HepG2 (cell line): ENCODE measurements around the gene PTGDR2. TPM values are rescaled to one million over a fixed set of nuclear protein-coding genes. Genes with fewer than 3 reads are reported as not detected.

ENCODE experiments used
- ATAC-seq: fragments of 200-7000 bp; cut with Tn5 transposase; 3 replicates; pipeline ENCODE4 v1.9.1; 2020; ENCODE audit warnings: mild to moderate bottlenecking, moderate library complexity
- BruUV-seq: library from RNA; stranded (reverse); fragments of 400-500 nt; replicated peaks from 2 replicates; lab custom pipeline; 2021; lab: Mats Ljungman, UMichigan
- CTCF ChIA-PET: fragments of 300-600 bp; formaldehyde crosslinking; extraction: SDS; loops from one replicate; lab custom pipeline; 2021; ENCODE audit warnings: low total read pairs, inconsistent platforms, low intra/inter-chr PET ratio; lab: Yijun Ruan, JAX
- POLR2A ChIA-PET: fragments of 350-600 bp; sonication (Branson Sonifier 250); formaldehyde crosslinking; loops from one replicate; lab custom pipeline; 2020; ENCODE audit warnings: antibody characterized with exemption, inconsistent platforms; lab: Yijun Ruan, JAX
- DNase-seq: peaks from one replicate; pipeline ENCODE4 v3.0.0-alpha.2; 2015; ENCODE audit warnings: low spot score
- FAIRE-seq: peaks from 3 replicates; lab custom pipeline; 2011; peaks lifted over from hg19 to GRCh38; lab: Jason Lieb, UNC
- H2AFZ ChIP-seq: one replicate; pipeline ENCODE4 v1.6.1; 2011; ENCODE audit warnings: low read length, inconsistent platforms
- H3K27ac ChIP-seq: fragments of 300-600 bp; 3 replicates; pipeline ENCODE4 v1.8.0; 2011; ENCODE audit warnings: mixed run types, mild to moderate bottlenecking, mixed read lengths, low read length, inconsistent platforms; ENCODE audit not compliant: insufficient read depth; ENCODE audit errors: extremely low read length
- H3K27me3 ChIP-seq, 2 experiments: fragments of 200-600 bp in 1 of 2; 2 replicates in 1 of 2; 3 replicates in 1 of 2; pipeline versions ENCODE4 v1.6.0 to v1.8.0; 2011; ENCODE audit warnings: low read length in 2 of 2, mild to moderate bottlenecking in 2 of 2, moderate library complexity in 2 of 2, inconsistent platforms in 1 of 2; ENCODE audit not compliant: insufficient read depth in 2 of 2, control insufficient read depth in 1 of 2
- H3K36me3 ChIP-seq, 2 experiments: fragments of 200-600 bp in 1 of 2; replicated peaks in 1 of 2; 2 replicates in 1 of 2; 3 replicates in 1 of 2; pipeline versions ENCODE4 v1.5.1 to v1.8.0; 2011; ENCODE audit warnings: low read length in 2 of 2, inconsistent platforms in 1 of 2; ENCODE audit not compliant: insufficient read depth in 2 of 2, control insufficient read depth in 1 of 2
- H3K4me1 ChIP-seq: 2 replicates; pipeline ENCODE4 v1.5.1; 2012; ENCODE audit warnings: low read length, inconsistent platforms; ENCODE audit not compliant: insufficient read depth
- H3K4me2 ChIP-seq: 2 replicates; pipeline ENCODE4 v1.6.0; 2011; ENCODE audit warnings: low read depth, low read length, inconsistent platforms
- H3K4me3 ChIP-seq, 3 experiments: fragments of 200-600 bp in 1 of 3; sonication (generic), shearing (Covaris generic) in 1 of 3; replicated peaks in 1 of 3; 2 replicates each; pipeline ENCODE4 v1.5.1; 2011 to 2016; ENCODE audit warnings: low read length in 3 of 3, inconsistent platforms in 2 of 3, low read depth in 2 of 3, mild to moderate bottlenecking in 2 of 3, control low read depth in 1 of 3, mixed read lengths in 1 of 3; ENCODE audit not compliant: insufficient read depth in 1 of 3
- H3K79me2 ChIP-seq: one replicate; pipeline ENCODE4 v1.6.1; 2011; ENCODE audit warnings: low read length, inconsistent platforms; ENCODE audit not compliant: insufficient read depth
- H3K9ac ChIP-seq: 2 replicates; pipeline ENCODE4 v1.6.0; 2011; ENCODE audit warnings: mild to moderate bottlenecking, low read depth, low read length, inconsistent platforms; ENCODE audit not compliant: insufficient read depth
- H3K9me3 ChIP-seq: 2 replicates; pipeline ENCODE4 v1.5.1; 2012; ENCODE audit warnings: mild to moderate bottlenecking, low read length
- H4K20me1 ChIP-seq: 2 replicates; pipeline ENCODE4 v1.6.0; 2011; ENCODE audit warnings: inconsistent platforms, mild to moderate bottlenecking, low read length, moderate library complexity; ENCODE audit not compliant: insufficient read depth
- EP300 ChIP-seq, 3 experiments: sonication (generic) in 1 of 3; formaldehyde crosslinking in 1 of 3; IDR thresholded peaks; 2 replicates each; pipeline versions ENCODE4 v1.5.1 to v1.6.1; 2011 to 2020; ENCODE audit warnings: low read depth in 2 of 3, low read length in 2 of 3, borderline replicate concordance in 1 of 3, improper control_type of control experiment in 1 of 3, mild to moderate bottlenecking in 1 of 3, missing genetic modification reagents in 1 of 3, moderate library complexity in 1 of 3
- FOXA1 ChIP-seq, 2 experiments: fragments of 450-650 bp in 1 of 2; sonication (generic) in 1 of 2; formaldehyde crosslinking in 1 of 2; IDR thresholded peaks; 2 replicates each; pipeline versions ENCODE4 v1.4.0 to v1.6.1; 2016 to 2020; ENCODE audit warnings: missing genetic modification reagents in 1 of 2
- MEIS1 ChIP-seq: sonication (generic); formaldehyde crosslinking; IDR thresholded peaks from 2 replicates; pipeline ENCODE4 v1.9.0; 2021; ENCODE audit warnings: mild to moderate bottlenecking, missing genetic modification reagents, moderate library complexity, borderline replicate concordance
- POLR2AphosphoS5 ChIP-seq: IDR thresholded peaks from 2 replicates; pipeline ENCODE4 v1.6.1; 2012; ENCODE audit warnings: low read depth, low read length
- SNAPC2 ChIP-seq: sonication (generic); formaldehyde crosslinking; IDR thresholded peaks from 2 replicates; pipeline ENCODE4 v1.8.1; 2022; ENCODE audit warnings: mild to moderate bottlenecking, missing genetic modification reagents
- SRY ChIP-seq: sonication (generic); formaldehyde crosslinking; IDR thresholded peaks from 2 replicates; pipeline ENCODE4 v1.8.0; 2022; ENCODE audit warnings: mild to moderate bottlenecking, missing genetic modification reagents
- TBX2 ChIP-seq: sonication (generic); formaldehyde crosslinking; IDR thresholded peaks from 2 replicates; pipeline ENCODE4 v1.5.0; 2020; ENCODE audit warnings: missing genetic modification reagents, mild to moderate bottlenecking, borderline replicate concordance
- ZC3H13 ChIP-seq: sonication (generic); formaldehyde crosslinking; IDR thresholded peaks from 2 replicates; pipeline ENCODE4 v1.8.1; 2023; ENCODE audit warnings: mild to moderate bottlenecking, missing genetic modification reagents, moderate library complexity
- ZNF501 ChIP-seq: sonication (generic); formaldehyde crosslinking; IDR thresholded peaks from 2 replicates; pipeline ENCODE4 v1.5.1; 2020; ENCODE audit warnings: mild to moderate bottlenecking, moderate library complexity, missing genetic modification reagents
- ZNF816 ChIP-seq: sonication (generic); formaldehyde crosslinking; IDR thresholded peaks from 2 replicates; pipeline ENCODE4 v1.8.0; 2022; ENCODE audit warnings: missing genetic modification reagents, mild to moderate bottlenecking, borderline replicate concordance
- whole genome bisulfite sequencing: methylation state at CpG from one replicate; pipeline ENCODE4 v1.1.6; 2017; ENCODE audit warnings: low lambda C conversion rate; 5-methylcytosine and 5-hydroxymethylcytosine counted together
- in situ Hi-C: cut with HindIII; loops from 2 replicates; pipeline ENCODE4 v1.10.0; 2017; ENCODE audit warnings: low pct_unique_long_range_greater_than_20kb; ENCODE audit not compliant: extremely low pct_ligation_motif_present
- intact Hi-C: fragments of 100-400 bp; cut with micrococcal nuclease; formaldehyde crosslinking; loops from one replicate; pipeline ENCODE4 v1.10.0; 2022; ENCODE audit not compliant: unreplicated experiment
- polyA plus RNA-seq, 8 experiments: library from polyadenylated mRNA; depleted of rRNA in 3 of 8; stranded (reverse) in 7 of 8; unstranded in 1 of 8; fragments of >200 nt; fragmentation: Illumina TruSeq in 4 of 8; extraction: Trizol in 4 of 8; gene quantifications; 2 replicates each; pipeline versions ENCODE4 v1.2.1 to v1.2.3, GENCODE V29; 2011 to 2016; ENCODE audit warnings: low read depth in 4 of 8, missing spikeins in 1 of 8, mixed read lengths in 1 of 8; ENCODE audit not compliant: insufficient read depth in 1 of 8
- total RNA-seq, 5 experiments: library from RNA; depleted of rRNA; stranded (reverse); fragments of >200 nt; fragmentation: Illumina TruSeq; extraction: Trizol; gene quantifications; 2 replicates each; pipeline ENCODE4 v1.2.3, GENCODE V29; 2016; ENCODE audit warnings: low read depth in 1 of 5
- TF ChIP-seq, protein P1 (sequence below): sonication (generic); formaldehyde crosslinking; IDR thresholded peaks from 2 replicates; pipeline ENCODE4 v1.5.0; 2020; ENCODE audit warnings: mild to moderate bottlenecking, missing genetic modification reagents, borderline replicate concordance
- TF ChIP-seq, protein P2 (sequence below): sonication (generic); formaldehyde crosslinking; conservative IDR thresholded peaks from 2 replicates; pipeline ENCODE4 v1.4.0; 2020; ENCODE audit warnings: missing genetic modification reagents
- TF ChIP-seq, protein P3 (sequence below): sonication (generic); formaldehyde crosslinking; IDR thresholded peaks from 2 replicates; pipeline ENCODE4 v1.8.0; 2022; ENCODE audit warnings: mild to moderate bottlenecking, missing genetic modification reagents; ENCODE audit not compliant: insufficient replicate concordance

The PTGDR2 gene
- total and polyA plus RNA-seq, 2 of the 13 experiments (the other 11 are each of a cell fraction or from before 2014, with no cell fraction given), result 1.9 to 2.5 TPM

DNA sequence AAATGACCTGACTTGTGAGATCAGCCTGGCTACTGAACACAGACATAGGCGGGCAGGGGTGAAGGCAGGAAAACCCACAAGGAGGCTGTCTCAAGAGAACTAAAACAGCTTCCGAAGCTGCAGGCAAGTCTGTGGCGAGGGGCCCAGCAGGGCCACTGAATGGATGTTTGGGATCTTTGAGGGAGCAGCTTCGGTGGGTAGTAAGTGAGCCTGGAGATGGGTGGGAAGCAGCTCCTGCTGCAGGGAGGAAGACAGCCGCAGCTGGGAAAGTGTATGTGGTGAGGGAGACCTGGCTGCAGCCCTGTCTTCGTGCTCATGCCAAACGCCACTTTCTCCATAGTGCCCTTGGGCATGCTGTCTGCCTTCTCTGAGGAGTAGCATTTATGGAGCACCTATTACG lies 10.4 kb downstream of the PTGDR2 start (continued):
- TF ChIP-seq POLR2AphosphoS5 (no peak), SRY (0 out of 2 replicates have a peak, but pooled peaks have one; percentile 9)

DNA sequence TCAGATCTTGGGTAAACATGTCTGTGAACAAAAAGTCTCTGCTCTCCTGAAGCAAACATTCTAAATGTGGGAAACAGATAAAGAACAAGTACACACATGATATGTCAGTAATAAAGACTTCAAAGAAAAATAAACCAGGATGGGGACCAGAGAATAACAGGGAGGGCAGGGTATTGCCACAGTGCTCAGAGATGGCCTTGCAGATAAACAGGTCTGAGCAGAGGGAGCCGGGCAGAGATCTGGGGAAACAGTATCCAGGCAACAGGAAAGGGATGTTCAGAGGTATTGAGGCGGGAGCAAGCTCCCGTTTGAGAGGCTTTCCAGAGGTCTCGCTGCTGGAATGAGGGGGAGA lies 10.9 kb downstream of the PTGDR2 start:
- in situ Hi-C loops (no loop called here), intact Hi-C loops (loop anchor here (1.0 to 2.0 kb wide), 2 partner anchors 11 to 36 kb away; no protein-coding TSS in a partner anchor)
- peaks cover 13% of the 10 kb centered on the region; the same call in 1 of the 2 replicates for H4K20me1 ChIP-seq
- no TSS peak for BruUV-seq
- H3K27ac ChIP-seq, result peak overlapping the region; percentile 68
- H3K4me1 ChIP-seq, result peaks cover 41% of the 10 kb centered on the region
- ATAC-seq (peak; percentile 85), DNase-seq (peak; percentile 94), FAIRE-seq (peak; percentile 95)
- H3K4me3 ChIP-seq, result peak overlapping the region; percentile 80 to 97 (median 88); a peak in 5 of 6 replicates
- H3K36me3 ChIP-seq, result peaks cover 18 to 31% of the 10 kb centered on the region in 2 experiments
- POLR2A ChIA-PET, result interaction anchor here (1.0 to 3.0 kb wide), 2 partner anchors 9 to 11 kb away, joined by 3 to 26 read pairs; partner anchors contain the start of gene PTGDR2
- CTCF ChIA-PET, result no interaction called here
- H3K9me3 ChIP-seq, result no peaks in the 10 kb centered on the region
- H3K4me2 ChIP-seq, result peak overlapping the region; percentile 86
- 15% methylated on average over 4 of the region's 4 CpGs for WGBS
- no peaks in the 10 kb centered on the region; a peak in 1 of 5 replicates for H3K27me3 ChIP-seq
- H2AFZ ChIP-seq, result no peak overlapping the region
- peaks cover 50% of the 10 kb centered on the region for H3K79me2 ChIP-seq
- H3K9ac ChIP-seq, result 0 out of 2 replicates have a peak overlapping the region, but pooled peaks have one; percentile 86
- TF ChIP-seq, protein P1, sequence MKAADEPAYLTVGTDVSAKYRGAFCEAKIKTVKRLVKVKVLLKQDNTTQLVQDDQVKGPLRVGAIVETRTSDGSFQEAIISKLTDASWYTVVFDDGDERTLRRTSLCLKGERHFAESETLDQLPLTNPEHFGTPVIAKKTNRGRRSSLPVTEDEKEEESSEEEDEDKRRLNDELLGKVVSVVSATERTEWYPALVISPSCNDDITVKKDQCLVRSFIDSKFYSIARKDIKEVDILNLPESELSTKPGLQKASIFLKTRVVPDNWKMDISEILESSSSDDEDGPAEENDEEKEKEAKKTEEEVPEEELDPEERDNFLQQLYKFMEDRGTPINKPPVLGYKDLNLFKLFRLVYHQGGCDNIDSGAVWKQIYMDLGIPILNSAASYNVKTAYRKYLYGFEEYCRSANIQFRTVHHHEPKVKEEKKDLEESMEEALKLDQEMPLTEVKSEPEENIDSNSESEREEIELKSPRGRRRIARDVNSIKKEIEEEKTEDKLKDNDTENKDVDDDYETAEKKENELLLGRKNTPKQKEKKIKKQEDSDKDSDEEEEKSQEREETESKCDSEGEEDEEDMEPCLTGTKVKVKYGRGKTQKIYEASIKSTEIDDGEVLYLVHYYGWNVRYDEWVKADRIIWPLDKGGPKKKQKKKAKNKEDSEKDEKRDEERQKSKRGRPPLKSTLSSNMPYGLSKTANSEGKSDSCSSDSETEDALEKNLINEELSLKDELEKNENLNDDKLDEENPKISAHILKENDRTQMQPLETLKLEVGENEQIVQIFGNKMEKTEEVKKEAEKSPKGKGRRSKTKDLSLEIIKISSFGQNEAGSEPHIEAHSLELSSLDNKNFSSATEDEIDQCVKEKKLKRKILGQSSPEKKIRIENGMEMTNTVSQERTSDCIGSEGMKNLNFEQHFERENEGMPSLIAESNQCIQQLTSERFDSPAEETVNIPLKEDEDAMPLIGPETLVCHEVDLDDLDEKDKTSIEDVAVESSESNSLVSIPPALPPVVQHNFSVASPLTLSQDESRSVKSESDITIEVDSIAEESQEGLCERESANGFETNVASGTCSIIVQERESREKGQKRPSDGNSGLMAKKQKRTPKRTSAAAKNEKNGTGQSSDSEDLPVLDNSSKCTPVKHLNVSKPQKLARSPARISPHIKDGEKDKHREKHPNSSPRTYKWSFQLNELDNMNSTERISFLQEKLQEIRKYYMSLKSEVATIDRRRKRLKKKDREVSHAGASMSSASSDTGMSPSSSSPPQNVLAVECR (CRISPR knock-in tag), result peak; percentile 60
- TF ChIP-seq ZNF501 (CRISPR knock-in tag) (no peak), ZC3H13 (CRISPR knock-in tag) (0 out of 2 replicates have a peak, but pooled peaks have one; percentile 60), TBX2 (peak; percentile 95), SNAPC2 (CRISPR knock-in tag) (no peak), FOXA1 (IDR thresholded peaks at IDR 0.05) (peak; percentile 63; the same call in 1 of the 2 replicates), FOXA1 (CRISPR knock-in tag; IDR thresholded peaks at IDR 0.05) (peak; percentile 82), EP300 (IDR thresholded peaks at IDR 0.05; ENCODE audit: low read depth in 2 of 2, low read length in 2 of 2) (peak; percentile 50 to 86; a peak in 3 of 4 replicates), EP300 (CRISPR knock-in tag; IDR thresholded peaks at IDR 0.05; ENCODE audit: borderline replicate concordance) (peak; percentile 74; the same call in 1 of the 2 replicates), ZNF816 (CRISPR knock-in tag) (peak; percentile 32; the same call in 1 of the 2 replicates), MEIS1 (CRISPR knock-in tag) (peak; percentile 32; the same call in 1 of the 2 replicates)
- TF ChIP-seq, protein P2, sequence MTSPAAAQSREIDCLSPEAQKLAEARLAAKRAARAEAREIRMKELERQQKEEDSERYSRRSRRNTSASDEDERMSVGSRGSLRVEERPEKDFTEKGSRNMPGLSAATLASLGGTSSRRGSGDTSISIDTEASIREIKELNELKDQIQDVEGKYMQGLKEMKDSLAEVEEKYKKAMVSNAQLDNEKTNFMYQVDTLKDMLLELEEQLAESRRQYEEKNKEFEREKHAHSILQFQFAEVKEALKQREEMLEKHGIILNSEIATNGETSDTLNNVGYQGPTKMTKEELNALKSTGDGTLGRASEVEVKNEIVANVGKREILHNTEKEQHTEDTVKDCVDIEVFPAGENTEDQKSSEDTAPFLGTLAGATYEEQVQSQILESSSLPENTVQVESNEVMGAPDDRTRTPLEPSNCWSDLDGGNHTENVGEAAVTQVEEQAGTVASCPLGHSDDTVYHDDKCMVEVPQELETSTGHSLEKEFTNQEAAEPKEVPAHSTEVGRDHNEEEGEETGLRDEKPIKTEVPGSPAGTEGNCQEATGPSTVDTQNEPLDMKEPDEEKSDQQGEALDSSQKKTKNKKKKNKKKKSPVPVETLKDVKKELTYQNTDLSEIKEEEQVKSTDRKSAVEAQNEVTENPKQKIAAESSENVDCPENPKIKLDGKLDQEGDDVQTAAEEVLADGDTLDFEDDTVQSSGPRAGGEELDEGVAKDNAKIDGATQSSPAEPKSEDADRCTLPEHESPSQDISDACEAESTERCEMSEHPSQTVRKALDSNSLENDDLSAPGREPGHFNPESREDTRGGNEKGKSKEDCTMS (CRISPR knock-in tag), result no peak
- TF ChIP-seq, protein P3, sequence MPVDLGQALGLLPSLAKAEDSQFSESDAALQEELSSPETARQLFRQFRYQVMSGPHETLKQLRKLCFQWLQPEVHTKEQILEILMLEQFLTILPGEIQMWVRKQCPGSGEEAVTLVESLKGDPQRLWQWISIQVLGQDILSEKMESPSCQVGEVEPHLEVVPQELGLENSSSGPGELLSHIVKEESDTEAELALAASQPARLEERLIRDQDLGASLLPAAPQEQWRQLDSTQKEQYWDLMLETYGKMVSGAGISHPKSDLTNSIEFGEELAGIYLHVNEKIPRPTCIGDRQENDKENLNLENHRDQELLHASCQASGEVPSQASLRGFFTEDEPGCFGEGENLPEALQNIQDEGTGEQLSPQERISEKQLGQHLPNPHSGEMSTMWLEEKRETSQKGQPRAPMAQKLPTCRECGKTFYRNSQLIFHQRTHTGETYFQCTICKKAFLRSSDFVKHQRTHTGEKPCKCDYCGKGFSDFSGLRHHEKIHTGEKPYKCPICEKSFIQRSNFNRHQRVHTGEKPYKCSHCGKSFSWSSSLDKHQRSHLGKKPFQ (CRISPR knock-in tag), result peak; percentile 39
